Retinal pigment epithelial cell (primary cell): ENCODE data around the gene RAET1L.

Source experiments
- DNase-seq: peaks from one replicate; pipeline ENCODE4 v3.0.0-alpha.2; 2010; ENCODE audit warnings: low read depth
- H3K4me3 ChIP-seq: 2 replicates; pipeline ENCODE4 v1.5.1; 2011; ENCODE audit warnings: mild to moderate bottlenecking, low read length, control low read depth, moderate library complexity
- TF ChIP-seq, protein P1 (sequence below): conservative IDR thresholded peaks from 2 replicates; pipeline ENCODE4 v1.5.1; 2011; ENCODE audit warnings: low read depth, low read length, control low read depth, inconsistent platforms

Gene RAET1L

DNA sequence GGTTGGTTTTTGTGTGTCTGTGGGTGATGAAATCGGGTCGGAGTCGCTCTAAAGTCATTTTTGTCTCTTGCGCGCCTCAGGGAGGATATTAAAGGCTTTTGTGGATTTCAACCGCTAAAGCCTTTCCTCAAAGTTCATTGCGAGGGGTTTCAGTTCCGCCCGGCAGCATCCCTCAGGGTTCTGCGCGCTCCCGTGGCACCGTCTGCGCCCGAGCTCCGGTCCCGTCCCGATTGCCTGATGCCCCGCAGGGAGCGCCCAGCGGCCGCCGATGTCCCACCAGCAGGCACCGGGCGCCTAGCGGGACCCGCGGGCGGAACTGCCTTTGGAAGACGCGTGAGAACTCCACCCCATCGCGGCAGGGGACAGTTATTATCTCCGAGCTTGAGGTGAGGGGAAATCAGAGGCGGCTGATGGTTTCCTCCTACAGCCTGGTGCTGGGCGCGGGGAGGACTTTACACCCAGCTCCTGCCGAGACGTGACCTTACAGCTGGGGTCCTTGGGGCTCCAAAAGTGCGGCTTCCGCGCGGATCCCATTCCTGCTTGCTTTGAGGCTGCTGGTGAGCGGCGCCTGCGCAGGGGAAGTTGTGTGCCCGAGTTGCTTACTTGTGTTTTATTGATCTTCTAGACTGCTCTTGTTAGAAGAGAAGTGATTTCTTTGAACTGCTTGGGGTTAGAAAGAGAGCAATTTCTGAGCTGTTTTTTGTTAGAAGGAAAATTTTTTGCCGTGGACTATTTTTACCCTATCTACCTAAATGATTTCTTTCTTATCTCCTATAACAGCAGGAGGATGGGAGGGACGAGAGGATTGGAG is 34.5 kb downstream of the RAET1L start:
- no peak for DNase-seq
- H3K4me3 ChIP-seq: peak overlapping the region; percentile 10
- TF ChIP-seq, protein P1, sequence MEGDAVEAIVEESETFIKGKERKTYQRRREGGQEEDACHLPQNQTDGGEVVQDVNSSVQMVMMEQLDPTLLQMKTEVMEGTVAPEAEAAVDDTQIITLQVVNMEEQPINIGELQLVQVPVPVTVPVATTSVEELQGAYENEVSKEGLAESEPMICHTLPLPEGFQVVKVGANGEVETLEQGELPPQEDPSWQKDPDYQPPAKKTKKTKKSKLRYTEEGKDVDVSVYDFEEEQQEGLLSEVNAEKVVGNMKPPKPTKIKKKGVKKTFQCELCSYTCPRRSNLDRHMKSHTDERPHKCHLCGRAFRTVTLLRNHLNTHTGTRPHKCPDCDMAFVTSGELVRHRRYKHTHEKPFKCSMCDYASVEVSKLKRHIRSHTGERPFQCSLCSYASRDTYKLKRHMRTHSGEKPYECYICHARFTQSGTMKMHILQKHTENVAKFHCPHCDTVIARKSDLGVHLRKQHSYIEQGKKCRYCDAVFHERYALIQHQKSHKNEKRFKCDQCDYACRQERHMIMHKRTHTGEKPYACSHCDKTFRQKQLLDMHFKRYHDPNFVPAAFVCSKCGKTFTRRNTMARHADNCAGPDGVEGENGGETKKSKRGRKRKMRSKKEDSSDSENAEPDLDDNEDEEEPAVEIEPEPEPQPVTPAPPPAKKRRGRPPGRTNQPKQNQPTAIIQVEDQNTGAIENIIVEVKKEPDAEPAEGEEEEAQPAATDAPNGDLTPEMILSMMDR: no peak

DNA sequence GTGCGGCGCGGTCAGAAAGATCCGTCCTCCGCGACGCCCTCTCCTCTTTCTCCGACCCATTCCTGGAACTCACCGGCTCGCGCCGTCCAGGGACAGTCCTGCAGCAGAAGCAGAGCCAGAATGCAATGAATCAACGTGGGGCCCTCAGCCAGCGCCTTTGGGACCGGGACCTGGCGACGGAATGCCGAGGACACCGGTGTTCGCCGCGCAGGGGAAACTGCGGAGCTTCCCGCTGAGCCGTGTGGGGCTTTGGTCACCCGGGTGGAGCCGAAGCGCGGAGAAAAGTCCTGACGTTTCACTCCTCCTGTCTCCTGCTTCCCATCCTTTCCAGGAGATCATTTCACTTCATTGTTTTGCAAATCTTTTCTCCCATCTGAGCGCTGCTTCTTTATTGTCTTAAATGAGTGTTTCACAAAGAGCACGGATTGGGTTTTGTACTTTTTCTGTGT is 35.1 kb downstream of the RAET1L start:
- TF ChIP-seq, protein P1: no peak
- DNase-seq: no peak
- no peak overlapping the region for H3K4me3 ChIP-seq

DNA sequence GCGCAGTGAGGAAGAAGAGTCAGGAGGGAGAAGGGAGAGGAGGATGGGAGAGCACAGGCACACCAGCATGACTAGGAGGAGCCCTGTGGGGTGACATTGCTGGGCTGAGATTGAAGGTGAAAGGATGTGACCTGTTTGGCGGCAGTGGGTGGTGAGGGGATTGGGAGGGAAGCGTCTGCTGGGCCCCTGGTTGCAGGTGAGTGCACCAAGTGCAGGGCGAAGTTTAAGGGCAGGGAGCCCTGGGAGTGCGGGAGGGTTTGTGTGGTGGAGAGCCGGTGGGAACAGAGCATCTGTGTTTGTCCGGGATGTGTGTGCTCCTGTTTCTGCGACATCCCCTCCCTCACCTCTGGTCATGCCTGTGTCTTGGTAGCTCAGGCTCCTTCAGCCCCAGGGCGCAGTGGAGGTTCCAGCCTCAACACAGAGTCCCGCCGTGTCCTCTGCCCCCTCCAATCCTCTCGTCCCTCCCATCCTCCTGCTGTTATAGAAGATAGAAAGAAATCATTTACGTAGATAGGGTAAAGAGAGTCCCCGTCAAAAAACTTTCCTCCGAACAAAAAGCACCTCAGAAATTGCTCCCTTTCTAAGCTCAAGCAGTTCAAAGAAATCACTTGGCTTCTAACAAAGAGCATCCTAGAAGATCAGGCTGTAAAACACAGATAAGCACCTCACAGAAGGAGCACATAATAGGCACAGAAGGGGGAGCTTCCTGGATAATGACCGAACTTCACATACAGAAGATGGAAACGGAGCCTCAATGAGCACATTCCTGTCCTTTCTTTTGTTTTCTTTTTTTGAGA is 36.6 kb downstream of the RAET1L start:
- DNase-seq: no peak
- H3K4me3 ChIP-seq: no peak overlapping the region
- TF ChIP-seq, protein P1: no peak

DNA sequence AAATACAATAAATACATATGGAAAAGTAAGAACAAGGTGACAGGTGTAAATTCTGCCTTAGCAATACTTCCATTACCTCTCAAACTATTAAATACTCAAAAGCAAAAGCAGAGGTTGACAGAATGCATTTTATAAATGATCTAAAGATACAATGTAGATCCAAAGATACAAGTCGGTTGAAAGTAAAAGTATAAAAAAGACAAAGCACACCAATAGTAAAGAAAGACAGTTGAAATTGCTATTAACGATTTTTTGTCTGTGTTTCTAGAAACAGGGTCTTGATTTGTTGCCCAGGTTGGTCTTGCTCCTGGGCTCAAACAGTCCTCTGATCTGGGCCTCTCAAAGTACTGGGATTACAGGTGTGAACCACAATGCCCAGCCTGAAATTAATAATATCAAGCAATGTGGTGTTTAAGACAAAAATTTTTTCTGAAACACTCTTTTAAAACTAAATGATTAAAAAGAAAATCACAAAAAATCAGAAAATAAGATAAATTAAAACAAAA is 37.7 kb downstream of the RAET1L start:
- DNase-seq: no peak
- H3K4me3 ChIP-seq: no peak overlapping the region
- TF ChIP-seq, protein P1: no peak

DNA sequence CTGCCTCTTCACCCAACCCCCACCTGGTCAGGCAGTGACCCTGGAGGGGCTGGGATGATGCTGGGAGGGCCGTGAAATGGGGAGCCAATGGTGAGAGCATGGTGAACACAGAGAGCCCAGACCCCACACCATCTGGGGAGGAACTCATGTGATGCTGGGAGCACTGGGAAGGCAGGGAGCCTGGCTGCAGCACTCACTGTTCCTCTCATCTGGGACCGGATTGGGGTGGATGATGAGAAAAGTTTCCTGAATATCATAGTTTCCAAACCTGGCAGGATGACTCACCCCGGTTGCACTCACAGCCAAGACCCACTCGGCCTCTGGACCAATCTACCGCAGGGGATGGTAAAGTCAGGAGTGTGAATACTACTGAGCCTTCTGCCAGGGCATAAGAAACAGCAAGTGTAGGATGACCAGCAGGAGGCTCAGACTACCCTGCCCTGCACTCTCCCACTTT is 39.8 kb downstream of the RAET1L start:
- no peak overlapping the region for H3K4me3 ChIP-seq
- no peak for DNase-seq
- TF ChIP-seq, protein P1: peak; percentile 1

DNA sequence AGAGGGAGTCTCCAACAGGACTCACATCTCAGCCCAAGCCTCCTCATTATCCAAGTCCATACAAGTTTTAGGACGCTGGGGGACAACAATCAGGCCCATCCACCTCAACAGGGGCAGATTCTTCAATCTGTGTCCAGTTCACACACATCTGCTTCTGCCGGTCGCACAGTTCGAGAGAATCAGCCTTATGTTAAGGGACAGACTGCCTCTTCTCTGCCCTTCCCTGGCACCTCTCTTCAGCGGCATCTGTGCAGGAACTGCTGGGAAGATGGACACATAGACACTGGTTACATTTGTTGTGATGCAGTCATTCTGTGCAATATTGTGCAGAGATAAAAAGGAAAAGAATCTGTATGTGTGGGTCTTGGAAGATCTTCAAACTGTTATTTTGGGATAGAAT is 40.6 kb downstream of the RAET1L start:
- no peak overlapping the region for H3K4me3 ChIP-seq
- TF ChIP-seq, protein P1: no peak
- no peak for DNase-seq
